ENCODE measurements around the gene PPP1R9A.

- TF ChIP-seq, protein P1, sequence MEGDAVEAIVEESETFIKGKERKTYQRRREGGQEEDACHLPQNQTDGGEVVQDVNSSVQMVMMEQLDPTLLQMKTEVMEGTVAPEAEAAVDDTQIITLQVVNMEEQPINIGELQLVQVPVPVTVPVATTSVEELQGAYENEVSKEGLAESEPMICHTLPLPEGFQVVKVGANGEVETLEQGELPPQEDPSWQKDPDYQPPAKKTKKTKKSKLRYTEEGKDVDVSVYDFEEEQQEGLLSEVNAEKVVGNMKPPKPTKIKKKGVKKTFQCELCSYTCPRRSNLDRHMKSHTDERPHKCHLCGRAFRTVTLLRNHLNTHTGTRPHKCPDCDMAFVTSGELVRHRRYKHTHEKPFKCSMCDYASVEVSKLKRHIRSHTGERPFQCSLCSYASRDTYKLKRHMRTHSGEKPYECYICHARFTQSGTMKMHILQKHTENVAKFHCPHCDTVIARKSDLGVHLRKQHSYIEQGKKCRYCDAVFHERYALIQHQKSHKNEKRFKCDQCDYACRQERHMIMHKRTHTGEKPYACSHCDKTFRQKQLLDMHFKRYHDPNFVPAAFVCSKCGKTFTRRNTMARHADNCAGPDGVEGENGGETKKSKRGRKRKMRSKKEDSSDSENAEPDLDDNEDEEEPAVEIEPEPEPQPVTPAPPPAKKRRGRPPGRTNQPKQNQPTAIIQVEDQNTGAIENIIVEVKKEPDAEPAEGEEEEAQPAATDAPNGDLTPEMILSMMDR (IDR thresholded peaks at IDR 0.05), result no peak
- TF ChIP-seq POLR2AphosphoS5 (IDR thresholded peaks at IDR 0.05; ENCODE audit: insufficient read depth in 1 of 2, low read depth in 1 of 2) (no peak), POLR2A (IDR thresholded peaks at IDR 0.05) (no peak)
These were observed 388.0 kb downstream of the PPP1R9A start for GRCh38 chr7:95295397-95295796.
